HPDE6-E6E7 (cell line): Measurements from ENCODE around the gene PIP4K2A.
"Not testable (repeated sequence)": the region's sequence is repeated elsewhere in the genome, so short reads cannot be mapped to it uniquely, and the experiment has no call there.

ENCODE experiments used
- DNase-seq: peaks from one replicate; pipeline ENCODE4 v3.0.0; 2011; ENCODE audit warnings: missing footprints; ENCODE audit errors: extremely low spot score

The PIP4K2A gene

DNA sequence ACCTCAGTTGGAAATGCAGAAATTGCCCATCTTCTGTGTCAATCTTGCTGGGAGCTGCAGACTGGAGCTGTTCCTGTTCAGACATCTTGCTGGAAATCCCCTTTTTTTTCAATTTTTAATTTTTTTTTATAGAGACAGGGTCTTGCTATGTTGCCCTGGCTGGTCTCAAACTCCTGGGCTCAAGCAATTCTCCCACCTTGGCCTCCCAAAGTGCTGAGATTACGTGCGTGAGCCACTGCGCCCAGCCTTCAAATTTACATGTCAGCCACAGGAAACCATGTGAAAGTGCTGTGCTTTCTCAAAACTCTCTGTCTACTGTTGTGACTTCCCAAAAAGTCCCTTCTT is 200.0 kb downstream of the PIP4K2A start:
- DNase-seq, result not testable (repeated sequence)

DNA sequence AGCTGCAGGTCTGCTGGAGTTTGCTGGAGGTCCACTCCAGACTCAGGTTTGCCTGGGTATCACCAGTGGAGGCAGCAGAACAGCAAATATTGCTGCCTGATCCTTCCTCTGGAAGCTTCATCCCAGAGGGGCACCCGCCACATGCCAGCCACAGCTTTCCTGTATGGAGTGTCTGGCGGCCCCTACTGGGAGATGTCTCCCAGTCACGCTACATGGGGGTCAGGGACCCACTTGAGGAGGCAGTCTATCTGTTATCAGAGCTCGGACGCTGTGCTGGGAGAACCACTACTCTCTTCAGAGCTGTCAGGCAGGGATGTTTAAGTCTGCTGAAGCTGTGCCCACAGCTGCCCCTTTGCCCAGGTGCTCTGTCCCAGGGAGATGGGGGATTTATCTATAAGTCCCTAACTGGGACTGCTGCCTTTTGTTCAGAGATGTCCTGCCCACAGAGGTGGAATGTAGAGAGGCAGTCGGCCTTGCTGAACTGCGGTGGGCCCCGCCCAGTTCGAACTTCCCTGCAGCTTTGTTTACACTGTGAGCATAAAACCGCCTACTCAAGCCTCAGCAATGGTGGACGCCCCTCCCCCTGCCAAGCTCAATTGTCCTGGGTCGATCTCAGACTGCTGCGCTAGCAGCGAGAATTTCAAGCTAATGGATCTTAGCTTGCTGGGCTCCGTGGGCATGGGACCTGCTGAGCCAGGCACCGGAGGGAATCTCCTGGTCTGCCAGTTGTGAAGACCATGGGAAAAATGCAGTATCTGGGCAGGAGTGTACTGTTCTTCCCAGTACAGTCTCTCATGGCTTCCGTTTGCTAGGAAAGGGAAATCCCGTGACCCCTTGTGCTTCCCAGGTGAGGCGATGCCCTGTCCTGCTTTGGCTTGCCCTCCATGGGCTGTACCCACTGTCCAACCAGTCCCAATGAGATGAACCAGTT is 200.6 kb downstream of the PIP4K2A start:
- DNase-seq, result not testable (repeated sequence)

DNA sequence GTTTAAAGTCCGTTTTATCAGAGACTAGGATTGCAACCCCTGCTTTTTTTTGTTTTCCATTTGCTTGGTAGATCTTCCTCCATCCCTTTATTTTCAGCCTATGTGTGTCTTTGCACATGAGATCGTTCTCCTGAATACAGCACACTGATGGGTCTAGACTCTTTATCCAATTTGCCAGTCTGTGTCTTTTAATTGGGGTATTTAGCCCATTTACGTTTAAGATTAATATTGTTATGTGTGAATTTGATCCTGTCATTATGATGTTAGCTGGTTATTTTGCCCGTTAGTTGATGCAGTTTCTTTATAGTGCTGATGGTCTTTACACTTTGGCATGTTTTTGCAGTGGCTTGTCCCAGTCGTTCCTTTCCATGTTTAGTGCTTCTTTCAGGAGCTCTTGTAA is 202.4 kb downstream of the PIP4K2A start:
- not testable (repeated sequence) for DNase-seq

DNA sequence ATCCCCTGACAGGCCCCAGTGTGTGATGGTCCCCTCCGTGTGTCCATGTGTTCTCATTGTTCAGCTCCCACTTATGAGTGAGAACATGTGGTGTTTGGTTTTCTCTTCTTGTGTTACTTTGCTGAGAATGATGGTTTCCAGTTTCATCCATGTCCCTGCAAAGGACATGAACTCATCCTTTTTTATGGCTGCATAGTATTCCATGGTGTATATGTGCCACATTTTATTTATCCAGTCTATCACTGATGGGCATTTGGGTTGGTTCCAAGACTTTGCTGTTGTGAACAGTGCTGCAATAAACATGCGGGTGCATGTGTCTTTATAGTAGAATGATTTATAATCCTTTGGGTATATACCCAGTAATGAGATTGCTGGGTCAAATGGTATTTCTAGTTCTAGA is 206.2 kb downstream of the PIP4K2A start:
- not testable (repeated sequence) for DNase-seq

DNA sequence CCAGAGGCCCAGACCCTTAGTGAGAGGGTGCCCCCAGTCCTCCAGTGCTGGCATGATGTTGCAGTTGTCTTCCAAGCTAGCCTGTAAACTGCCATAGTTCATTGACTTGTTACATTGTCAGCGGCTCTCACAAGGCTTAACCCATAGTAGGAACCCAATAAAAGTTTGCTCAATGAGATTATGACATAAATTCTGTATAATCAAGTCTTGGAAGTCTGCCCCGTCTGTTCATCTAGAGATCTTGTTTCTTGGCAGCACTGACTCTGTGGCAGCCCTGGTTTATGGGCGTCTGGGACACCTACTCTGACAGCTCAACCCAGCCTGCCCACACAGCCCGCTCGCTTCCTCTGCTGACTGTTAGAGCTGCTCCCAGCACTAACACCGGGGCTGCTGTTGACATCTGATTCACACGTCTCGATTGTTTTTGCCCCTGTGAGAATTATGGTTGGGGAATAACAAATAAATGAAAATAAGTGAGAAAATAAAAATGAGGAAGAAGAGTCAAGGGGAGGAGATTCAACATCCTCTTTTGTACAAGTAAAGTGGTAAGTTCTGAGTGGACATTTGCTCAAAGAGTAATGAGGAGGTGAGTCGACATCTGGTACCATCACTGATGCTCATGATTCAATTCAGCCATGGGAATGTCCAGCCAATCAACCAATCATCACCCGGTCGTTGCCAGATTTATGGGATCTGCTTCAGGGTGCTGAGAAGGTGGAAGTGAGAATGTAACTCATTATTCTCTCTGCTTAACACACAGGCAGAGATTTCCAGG is 208.3 kb downstream of the PIP4K2A start:
- DNase-seq, result no peak

DNA sequence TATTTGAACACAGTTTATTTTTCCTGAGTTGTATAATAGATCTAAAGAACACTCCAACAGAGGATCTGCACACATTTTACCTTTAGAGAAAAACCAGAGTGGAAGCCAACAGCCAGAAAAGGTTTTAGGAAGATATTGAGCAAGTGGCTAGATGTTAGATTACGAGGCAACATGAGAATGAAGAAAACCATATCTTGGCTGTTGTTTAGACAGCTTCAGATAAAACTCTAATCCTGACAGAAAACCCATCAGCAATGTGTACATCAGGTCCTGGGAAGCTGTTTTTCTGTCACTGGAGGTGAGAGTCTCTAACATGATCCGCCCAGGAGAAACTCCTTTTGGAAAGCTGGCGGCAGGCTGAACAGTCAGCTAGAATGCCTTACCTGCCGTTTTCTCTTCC is 209.6 kb downstream of the PIP4K2A start:
- no peak for DNase-seq

DNA sequence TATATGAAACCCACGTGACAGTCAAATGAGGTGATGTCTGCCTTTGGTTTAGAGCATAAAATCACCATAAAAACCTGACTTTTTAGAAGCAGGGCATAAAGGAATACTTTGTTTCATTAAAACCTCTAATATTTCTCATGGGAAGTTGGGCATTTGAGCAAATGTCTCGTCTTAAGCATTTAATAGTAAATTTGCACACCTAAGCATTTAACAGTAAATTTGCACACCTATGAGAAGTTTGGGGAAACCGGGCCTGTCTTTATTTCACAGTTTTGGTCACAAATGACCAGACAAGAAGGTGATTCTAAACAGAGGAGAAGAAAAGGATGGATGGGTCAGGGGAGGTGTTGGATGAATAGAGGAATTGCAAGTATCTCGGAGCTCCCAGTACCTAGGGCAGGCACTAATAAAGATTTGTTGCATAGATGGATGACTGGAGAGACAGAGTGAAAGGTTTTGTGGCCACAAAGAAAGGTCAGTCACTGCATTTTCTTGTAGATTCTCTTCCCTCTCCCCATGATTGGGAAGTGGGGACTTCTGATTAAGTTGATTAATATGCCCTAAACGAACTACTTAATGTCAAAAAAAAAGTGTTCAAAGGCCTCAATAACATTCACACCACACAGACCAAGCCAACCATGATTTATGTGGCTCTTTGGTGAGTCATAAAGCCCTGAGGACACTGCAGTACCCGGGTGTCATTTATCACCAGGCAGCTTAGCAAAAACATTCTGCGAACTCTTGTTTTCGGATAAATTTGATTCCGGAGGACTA is 210.9 kb downstream of the PIP4K2A start:
- DNase-seq, result peak; percentile 8

DNA sequence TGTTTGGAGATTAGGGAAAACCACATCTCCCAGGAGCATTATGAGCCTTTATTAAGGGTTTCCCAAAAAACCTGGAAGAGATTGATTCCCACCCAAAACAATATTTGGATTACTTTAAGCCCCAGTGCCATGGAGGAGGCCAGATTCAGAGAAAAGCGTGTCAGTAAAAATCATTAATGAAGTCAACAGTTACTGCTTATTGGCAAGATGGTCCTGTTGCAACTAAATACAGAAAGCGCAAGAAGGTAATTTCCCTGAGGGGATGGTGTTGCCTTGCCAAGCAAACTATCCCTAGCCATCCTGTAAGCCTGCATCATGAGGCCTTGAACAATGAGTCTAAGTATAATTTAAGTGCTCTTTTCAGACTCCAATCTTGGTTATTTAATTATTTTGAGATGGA is 212.5 kb downstream of the PIP4K2A start:
- no peak for DNase-seq

DNA sequence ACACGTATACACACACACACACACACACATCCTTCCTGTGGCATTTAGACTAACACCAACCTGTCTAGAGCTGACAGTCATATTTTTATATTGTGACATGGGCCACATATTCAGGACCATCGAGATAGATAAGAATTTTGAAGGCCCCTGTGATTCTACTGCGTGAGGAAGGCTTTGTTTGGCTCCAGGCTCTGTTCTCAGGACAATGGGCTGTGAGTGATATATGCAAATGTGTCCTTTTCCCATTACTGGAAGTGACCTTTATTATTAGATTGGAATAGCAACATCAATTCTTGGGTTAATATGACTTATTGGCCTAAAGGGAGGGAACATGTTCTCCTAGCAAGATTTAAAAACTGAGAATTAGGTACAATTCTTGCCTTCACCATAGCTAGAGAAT is 213.0 kb downstream of the PIP4K2A start:
- no peak for DNase-seq

DNA sequence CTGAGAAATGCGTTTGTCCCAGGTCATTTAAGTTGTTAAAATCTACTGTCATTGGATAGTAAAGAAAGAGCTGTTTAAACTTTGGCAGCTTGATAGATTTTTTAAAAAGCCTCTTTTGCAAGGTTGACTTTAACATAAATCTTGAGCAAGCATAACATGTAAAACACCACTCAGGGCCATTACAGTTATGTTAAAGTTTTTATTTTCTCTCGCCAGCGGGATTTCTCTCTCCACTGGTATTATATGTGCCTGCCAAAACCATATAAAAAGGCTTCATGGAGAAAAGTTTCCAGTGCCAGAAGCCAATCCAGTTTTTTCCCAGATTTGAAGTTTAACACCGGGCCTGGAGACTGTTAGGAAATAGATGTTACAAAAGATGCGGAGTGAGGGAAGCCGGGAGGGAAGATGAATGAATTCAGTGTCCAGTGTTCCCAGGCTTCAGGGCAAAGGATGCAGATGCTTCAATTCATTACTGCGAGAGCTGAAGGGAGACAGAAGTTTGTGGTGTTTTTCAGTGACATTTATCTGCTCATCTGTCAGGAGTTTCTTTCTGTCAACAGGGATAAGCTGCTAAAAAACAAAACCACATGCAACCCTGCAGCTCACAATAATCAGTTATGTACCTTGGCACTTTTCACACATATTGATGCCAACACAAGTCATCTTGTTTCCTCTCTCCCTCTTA is 213.6 kb downstream of the PIP4K2A start:
- DNase-seq, result no peak

DNA sequence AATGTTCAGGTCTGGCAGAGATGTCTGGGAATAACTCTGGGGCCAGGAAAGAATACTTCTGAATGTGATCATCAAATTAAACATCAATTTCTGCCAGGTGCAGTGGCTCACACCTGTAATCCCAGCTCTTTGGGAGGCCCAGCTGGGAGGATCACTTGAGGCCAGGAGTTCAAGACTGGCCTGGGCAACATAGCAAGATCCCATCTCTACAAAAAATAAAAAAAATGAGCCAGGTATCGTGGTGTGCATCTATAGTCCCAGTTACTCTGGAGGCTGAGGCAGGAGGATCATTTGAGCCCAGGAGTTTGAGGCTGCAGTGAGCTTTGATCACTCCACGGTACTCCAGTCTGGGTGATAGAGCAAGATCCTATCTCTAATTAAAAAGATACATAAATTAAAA is 214.4 kb downstream of the PIP4K2A start:
- not testable (repeated sequence) for DNase-seq

DNA sequence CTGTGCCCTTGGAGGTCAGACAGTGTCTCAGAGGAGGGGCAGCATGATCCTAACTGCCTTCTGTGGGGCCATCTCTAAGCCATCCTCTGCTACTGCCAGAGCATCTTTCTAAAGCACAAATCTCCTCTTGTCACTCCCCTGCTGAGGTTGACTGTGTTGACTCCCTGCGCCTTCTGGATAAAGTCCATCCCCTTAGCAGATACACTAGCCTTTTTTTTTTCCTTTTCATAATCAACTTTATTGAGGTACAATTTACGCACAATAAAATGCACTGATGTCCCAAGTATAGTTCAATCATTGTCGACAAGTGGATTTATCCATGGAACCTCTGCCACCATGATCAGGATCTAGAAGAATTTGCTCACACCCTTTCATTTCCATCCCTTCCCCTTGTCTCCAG is 219.0 kb downstream of the PIP4K2A start:
- no peak for DNase-seq

DNA sequence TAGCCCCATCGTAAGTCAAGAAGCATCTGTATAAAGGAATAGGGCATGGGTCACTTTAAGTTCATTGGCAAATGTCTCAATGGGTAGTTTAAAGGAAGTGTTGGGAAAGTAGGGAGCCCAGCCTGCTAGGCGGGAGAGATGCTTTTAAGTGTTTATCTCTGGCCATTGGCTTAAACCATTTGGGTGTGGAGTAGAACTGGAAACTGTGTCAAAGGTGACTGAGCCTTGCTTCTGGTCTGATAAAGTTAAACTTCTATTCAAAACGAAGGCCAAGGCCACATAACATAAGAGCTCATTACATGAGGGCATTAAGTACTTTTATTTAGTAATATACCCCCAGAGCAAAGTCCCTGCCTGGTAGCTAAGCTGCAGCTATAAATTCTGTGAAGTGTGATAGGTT is 220.4 kb downstream of the PIP4K2A start:
- DNase-seq, result no peak

DNA sequence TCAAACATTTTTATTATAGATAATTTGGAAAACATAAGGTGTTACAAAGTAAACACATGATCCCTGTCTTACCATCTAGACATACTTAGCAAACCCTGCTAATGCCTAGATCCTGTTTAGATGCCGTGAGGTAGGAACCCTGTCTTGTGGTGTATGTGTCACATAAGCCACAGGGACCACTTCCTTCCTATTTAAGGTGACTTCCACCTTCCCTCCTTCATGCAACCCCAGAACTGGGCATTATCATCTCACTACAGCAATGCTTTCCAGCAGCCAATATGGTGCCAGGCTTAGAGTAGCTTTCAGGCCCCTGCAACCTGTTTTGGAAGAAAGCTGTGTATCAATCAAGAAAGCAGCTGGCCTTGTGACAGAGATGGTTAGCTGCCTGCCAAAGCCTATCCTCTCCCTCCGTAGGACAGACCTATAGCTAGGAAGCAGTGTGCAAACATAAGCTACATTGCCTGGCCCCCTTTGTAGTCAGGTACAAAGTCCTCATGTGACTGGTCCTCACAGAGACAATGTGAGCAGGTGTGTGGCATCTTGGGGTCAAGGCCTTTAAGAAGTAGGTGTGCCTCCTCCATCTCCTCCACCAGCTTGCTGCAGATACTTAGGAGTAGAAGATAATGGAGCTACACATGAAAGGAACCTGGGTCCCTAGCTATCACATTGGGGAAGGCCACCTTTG is 222.3 kb downstream of the PIP4K2A start:
- no peak for DNase-seq

DNA sequence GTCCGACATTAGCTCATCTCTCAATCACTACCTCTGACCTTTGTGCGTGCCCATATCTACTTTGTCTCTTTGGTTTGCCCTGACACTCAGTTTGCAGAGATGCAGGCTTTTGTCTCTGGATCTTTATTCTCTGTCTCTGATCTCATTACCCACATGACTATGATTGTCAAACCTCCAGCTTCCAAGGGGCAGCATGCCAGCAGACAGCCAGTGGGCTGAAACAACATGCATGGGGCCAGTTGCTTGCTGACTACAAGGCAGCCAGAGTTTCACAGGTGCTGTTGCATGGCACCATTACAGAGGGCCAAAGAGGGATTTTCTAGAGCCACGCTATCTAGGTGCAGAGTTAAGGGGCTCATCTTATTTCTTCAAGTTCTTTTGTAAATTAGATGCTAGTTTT is 222.9 kb downstream of the PIP4K2A start:
- DNase-seq, result no peak

DNA sequence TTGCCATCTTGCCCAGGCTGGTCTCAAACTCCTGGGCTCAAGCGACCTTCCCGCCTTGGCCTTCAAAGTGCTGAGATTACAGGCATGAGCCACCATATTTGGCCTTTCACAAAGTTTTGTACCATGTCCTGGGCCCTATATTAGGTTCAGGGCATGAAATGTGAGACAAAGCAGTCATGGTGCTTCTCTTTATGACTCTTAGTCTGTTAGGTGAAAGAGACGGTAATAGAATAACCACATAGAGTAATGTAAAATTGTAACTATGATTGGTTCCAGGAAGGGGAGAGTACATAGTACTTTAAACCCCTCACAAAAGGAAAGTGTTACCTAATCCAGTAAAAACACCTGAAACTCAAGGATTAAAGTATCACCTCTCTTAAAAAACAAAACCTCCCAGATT is 224.4 kb downstream of the PIP4K2A start:
- no peak for DNase-seq

DNA sequence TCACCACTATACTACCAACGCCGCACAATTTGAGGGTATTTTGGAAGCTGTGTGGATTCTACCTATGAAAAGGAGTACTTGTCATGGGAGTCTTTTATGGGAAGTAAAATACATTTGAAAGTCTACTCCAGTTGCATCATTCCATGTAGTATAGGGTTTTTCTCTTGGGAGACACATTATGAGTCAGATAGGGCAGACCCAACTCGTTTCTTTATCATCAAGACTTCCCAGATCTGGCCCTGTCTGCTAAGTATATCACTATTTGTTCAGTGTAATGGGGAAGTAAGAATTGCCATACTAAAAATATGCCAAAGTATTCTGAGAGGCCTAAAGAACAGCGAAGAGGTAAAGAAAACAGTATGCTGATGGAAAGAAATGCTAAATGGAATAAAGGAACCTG is 224.9 kb downstream of the PIP4K2A start:
- no peak for DNase-seq

DNA sequence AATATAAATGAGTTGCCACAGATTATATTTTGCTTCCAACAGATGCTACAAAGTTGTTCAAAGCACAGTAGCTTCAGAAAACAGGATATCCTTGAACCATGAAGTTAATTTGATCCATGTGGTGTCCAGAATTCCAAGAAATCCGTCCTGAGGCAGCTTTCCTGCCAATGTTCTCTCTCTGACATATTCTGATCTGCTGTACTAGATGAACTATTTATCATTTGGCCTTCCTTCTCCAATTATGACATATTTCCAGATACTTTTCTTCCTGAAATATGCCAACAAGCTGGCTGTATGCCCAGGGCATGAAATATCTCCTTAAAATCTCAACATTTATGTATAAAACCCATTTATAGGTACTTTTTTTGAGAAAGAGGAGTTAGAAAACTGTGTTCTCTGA is 227.9 kb downstream of the PIP4K2A start:
- DNase-seq, result no peak
